HEK293T (cell line): ENCODE measurements around the gene PLTP.

ENCODE experiments used
- CTCF ChIA-PET: fragments of 350-600 bp; formaldehyde crosslinking; extraction: SDS; loops from one replicate; lab custom pipeline; 2021; ENCODE audit warnings: antibody characterized with exemption, inconsistent platforms; lab: Yijun Ruan, JAX
- POLR2A ChIA-PET: fragments of 350-600 bp; formaldehyde crosslinking; extraction: SDS; loops from one replicate; lab custom pipeline; 2020; ENCODE audit warnings: antibody characterized with exemption, inconsistent platforms; lab: Yijun Ruan, JAX
- DNase-seq: peaks from one replicate; pipeline ENCODE4 v3.0.0; 2012; ENCODE audit warnings: mixed read lengths; ENCODE audit errors: extremely low spot score
- ARNT ChIP-seq: fragments of 450-650 bp; IDR thresholded peaks from 2 replicates; pipeline ENCODE4 v1.6.1; 2017; ENCODE audit warnings: mild to moderate bottlenecking
- BHLHE40 ChIP-seq: fragments of 450-650 bp; IDR thresholded peaks from 2 replicates; pipeline ENCODE4 v1.6.1; 2016; ENCODE audit warnings: mild to moderate bottlenecking, moderate library complexity, borderline replicate concordance
- CTBP1 ChIP-seq: fragments of 450-650 bp; IDR thresholded peaks from 2 replicates; pipeline ENCODE4 v1.6.1; 2016; ENCODE audit warnings: borderline replicate concordance
- ELF4 ChIP-seq: fragments of 450-650 bp; IDR thresholded peaks from 2 replicates; pipeline ENCODE4 v1.6.1; 2017; ENCODE audit warnings: antibody characterized with exemption
- FOXA1 ChIP-seq: fragments of 450-650 bp; IDR thresholded peaks from 2 replicates; pipeline ENCODE4 v1.6.1; 2016; ENCODE audit warnings: mild to moderate bottlenecking
- FOXK2 ChIP-seq: fragments of 450-650 bp; IDR thresholded peaks from 2 replicates; pipeline ENCODE4 v1.6.1; 2016; ENCODE audit warnings: mild to moderate bottlenecking
- FOXM1 ChIP-seq: fragments of 450-650 bp; IDR thresholded peaks from 2 replicates; pipeline ENCODE4 v1.6.1; 2017; ENCODE audit warnings: mild to moderate bottlenecking, borderline replicate concordance
- HDGF ChIP-seq: fragments of 450-650 bp; IDR thresholded peaks from 2 replicates; pipeline ENCODE4 v1.6.1; 2017; ENCODE audit warnings: antibody characterized with exemption, borderline replicate concordance
- L3MBTL2 ChIP-seq: fragments of 450-650 bp; conservative IDR thresholded peaks from 2 replicates; pipeline ENCODE4 v1.6.1; 2016; ENCODE audit warnings: mild to moderate bottlenecking
- LEF1 ChIP-seq: fragments of 450-650 bp; IDR thresholded peaks from 2 replicates; pipeline ENCODE4 v1.6.1; 2017; ENCODE audit warnings: mild to moderate bottlenecking, borderline replicate concordance
- NFRKB ChIP-seq: fragments of 450-650 bp; IDR thresholded peaks from 2 replicates; pipeline ENCODE4 v1.6.1; 2016; ENCODE audit warnings: mild to moderate bottlenecking, moderate library complexity
- SP1 ChIP-seq: fragments of 450-650 bp; IDR thresholded peaks from 2 replicates; pipeline ENCODE4 v1.6.1; 2017
- SUZ12 ChIP-seq: fragments of 450-650 bp; IDR thresholded peaks from 2 replicates; pipeline ENCODE4 v1.6.1; 2016; ENCODE audit warnings: mild to moderate bottlenecking
- TARDBP ChIP-seq: fragments of 450-650 bp; IDR thresholded peaks from 2 replicates; pipeline ENCODE4 v1.6.1; 2016
- ZNF384 ChIP-seq: fragments of 450-650 bp; IDR thresholded peaks from 2 replicates; pipeline ENCODE4 v1.6.1; 2016
- TF ChIP-seq, protein P1 (sequence below): fragments of 450-650 bp; IDR thresholded peaks from 2 replicates; pipeline ENCODE4 v1.6.1; 2016

The PLTP gene

DNA sequence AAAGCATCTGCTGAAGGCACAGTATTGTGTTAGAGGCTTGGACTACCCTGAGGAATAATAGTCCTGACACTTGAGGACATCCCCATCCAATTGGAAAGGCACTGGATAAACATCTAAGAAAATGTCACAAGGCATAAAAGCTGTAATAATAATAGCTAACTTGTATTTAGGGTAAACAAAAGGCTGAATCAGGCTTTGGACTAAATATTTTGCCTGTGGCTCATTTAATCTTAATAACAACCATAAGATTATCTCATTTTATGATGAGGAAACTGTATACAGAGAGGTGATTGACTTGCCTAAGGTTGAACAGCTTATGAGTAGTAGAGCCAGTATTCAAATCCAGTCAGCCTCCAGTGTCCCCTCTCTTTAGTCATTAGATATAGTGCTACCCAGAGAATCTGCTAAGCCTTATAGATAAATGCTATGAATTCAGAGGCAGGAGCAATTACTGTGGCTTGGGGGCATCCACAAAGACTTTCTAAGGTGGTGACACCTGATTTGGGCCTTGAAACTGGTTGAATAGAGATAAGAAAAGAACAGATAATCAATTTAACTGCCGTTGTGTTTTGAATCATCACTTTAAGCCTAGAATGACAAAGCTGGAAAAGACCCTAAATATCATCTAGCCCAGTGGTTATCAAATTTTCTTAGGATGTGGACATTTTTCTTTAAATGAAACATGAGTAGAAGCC, 38.4 kb downstream of the PLTP start:
- POLR2A ChIA-PET: interaction anchor here (1.8 kb wide), 1 partner anchor 8 kb away, joined by 7 read pairs; the partner anchor contains the start of gene ZSWIM1
- TF ChIP-seq TARDBP: no peak
- no peak for TF ChIP-seq LEF1
- no peak for TF ChIP-seq ZNF384
- TF ChIP-seq CTBP1: no peak
- TF ChIP-seq ELF4: no peak
- no peak for TF ChIP-seq L3MBTL2
- TF ChIP-seq, protein P1, sequence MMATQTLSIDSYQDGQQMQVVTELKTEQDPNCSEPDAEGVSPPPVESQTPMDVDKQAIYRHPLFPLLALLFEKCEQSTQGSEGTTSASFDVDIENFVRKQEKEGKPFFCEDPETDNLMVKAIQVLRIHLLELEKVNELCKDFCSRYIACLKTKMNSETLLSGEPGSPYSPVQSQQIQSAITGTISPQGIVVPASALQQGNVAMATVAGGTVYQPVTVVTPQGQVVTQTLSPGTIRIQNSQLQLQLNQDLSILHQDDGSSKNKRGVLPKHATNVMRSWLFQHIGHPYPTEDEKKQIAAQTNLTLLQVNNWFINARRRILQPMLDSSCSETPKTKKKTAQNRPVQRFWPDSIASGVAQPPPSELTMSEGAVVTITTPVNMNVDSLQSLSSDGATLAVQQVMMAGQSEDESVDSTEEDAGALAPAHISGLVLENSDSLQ: no peak
- no peak for TF ChIP-seq ARNT
- no peak for TF ChIP-seq HDGF
- TF ChIP-seq SP1: no peak
- no peak for TF ChIP-seq BHLHE40
- no peak for TF ChIP-seq FOXM1
- TF ChIP-seq SUZ12: no peak
- TF ChIP-seq FOXK2: no peak
- no peak for TF ChIP-seq NFRKB
- no peak for TF ChIP-seq FOXA1
- DNase-seq: no peak
- CTCF ChIA-PET: no interaction called here

DNA sequence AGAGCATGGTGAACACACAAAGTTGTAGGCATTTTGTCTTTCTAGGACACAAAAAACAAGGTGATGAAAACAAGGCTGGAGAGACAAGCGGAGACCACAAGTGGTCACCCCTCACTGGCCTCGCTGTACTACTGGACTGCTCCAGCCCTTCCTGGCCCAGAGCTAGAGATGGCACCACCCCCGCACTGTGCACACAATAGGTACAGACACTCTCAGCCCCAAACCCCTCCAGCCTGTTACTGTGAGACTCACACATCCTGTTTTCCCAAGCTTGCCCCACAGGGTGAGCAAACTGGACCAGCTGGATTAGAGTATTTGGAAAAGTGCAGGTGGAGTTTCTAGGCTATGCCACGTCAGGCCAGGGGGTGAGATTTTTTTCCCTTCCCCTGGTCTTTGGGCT, 39.3 kb downstream of the PLTP start:
- CTCF ChIA-PET: no interaction called here
- no peak for DNase-seq
- POLR2A ChIA-PET: interaction anchor here (1.0 to 1.8 kb wide), 2 partner anchors 8 to 16 kb away, joined by 3 to 7 read pairs; partner anchors contain the start of gene ZSWIM1
- no peak for TF ChIP-seq L3MBTL2
- TF ChIP-seq SUZ12: no peak
- TF ChIP-seq BHLHE40: no peak

DNA sequence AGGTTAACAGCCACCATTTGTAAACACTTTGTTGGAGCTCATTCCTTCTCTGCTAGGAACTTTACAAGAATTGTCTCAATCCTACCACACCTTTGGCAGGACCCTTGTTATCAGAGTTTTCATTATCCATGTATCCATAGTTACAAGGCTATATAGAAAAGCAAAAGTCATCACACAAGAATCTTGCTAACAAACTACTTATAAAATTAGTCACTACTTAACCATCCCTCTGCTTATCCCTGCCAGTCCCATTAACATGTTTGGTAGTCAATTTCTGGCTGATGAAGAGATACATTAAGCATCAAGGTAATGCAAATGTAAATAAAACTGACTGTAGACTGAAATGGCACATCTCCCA, 44.2 kb downstream of the PLTP start:
- TF ChIP-seq CTBP1 (no peak), LEF1 (no peak), SUZ12 (no peak), ZNF384 (no peak), ARNT (no peak), BHLHE40 (no peak), FOXK2 (no peak), L3MBTL2 (no peak), ELF4 (no peak), SP1 (no peak), HDGF (no peak), TARDBP (no peak), FOXM1 (no peak)
- TF ChIP-seq, protein P1: no peak
- ChIA-PET POLR2A (interaction anchor here (1.2 kb wide), 1 partner anchor 14 kb away, joined by 8 read pairs; the partner anchor contains the start of gene ZSWIM1), CTCF (interaction anchor here (1.1 kb wide), 1 partner anchor 69 kb away, joined by 3 read pairs; no protein-coding TSS in a partner anchor)
- no peak for DNase-seq

DNA sequence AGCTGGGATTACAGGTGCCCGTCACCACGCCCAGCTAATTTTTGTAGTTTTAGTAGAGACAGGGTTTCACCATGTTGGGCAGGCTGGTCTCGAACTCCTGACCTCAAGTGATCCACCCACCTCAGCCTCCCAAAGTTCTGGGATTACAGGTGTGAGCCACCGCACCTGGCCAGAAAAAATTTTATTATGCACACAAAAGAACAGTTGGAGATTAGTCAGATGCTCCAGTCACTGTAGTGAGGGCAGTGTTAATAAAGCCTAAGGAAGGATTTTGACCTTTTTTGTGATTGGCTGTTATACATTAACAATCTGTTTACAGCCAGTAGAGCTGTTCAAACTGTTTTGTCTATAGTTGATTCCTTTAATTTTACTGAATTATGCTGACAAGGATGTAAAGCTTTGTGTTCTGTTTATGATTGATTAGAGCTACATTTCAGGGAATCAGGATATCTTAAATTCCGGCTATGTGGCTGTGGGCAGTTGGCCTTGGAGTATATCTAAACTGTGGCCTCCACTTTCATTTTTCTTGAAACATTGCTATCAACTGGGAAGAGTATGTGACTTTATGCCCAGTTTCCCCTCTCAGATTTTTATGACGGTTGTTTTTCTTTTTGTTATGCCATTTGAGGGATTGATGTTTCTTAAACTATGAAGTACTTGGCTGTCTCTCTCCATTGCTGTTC, 44.7 kb downstream of the PLTP start:
- CTCF ChIA-PET: interaction anchor here (1.1 kb wide), 1 partner anchor 68 kb away, joined by 3 read pairs; no protein-coding TSS in a partner anchor
- no peak for DNase-seq
- POLR2A ChIA-PET: interaction anchor here (1.2 kb wide), 1 partner anchor 14 kb away, joined by 8 read pairs; the partner anchor contains the start of gene ZSWIM1
- TF ChIP-seq TARDBP: no peak
- TF ChIP-seq NFRKB: no peak
- no peak for TF ChIP-seq LEF1
- TF ChIP-seq, protein P1: no peak
- TF ChIP-seq L3MBTL2: no peak
- TF ChIP-seq ELF4: no peak
- no peak for TF ChIP-seq SUZ12
- no peak for TF ChIP-seq SP1
- TF ChIP-seq ARNT: no peak
- TF ChIP-seq FOXA1: no peak
- no peak for TF ChIP-seq FOXM1
- TF ChIP-seq CTBP1: no peak
- TF ChIP-seq FOXK2: no peak
- TF ChIP-seq ZNF384: no peak
- no peak for TF ChIP-seq BHLHE40
- TF ChIP-seq HDGF: no peak

DNA sequence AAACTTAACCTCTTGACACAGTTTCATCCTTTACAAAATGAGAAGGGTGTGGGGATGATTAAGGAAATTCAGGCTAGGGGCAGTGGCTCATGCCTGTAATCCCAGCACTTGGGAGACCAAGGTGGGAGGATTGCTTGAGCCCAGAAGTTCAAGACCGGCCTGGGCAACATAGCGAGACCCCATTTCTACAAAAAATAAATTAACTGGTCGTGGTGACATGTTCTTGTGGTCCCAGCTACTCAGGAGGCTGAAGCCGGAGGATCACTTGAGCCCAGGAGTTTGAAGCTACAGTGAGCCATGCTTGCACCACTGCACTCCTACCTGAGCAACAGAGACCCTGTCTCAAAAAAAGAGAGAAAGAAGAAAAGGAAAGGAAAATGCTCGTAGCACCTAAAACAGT, 45.5 kb downstream of the PLTP start:
- CTCF ChIA-PET: no interaction called here
- POLR2A ChIA-PET: interaction anchor here (1.2 kb wide), 1 partner anchor 15 kb away, joined by 8 read pairs; the partner anchor contains the start of gene ZSWIM1
- TF ChIP-seq CTBP1 (no peak), SUZ12 (no peak), BHLHE40 (no peak), NFRKB (no peak), HDGF (no peak), ZNF384 (no peak), L3MBTL2 (no peak), ARNT (no peak), FOXK2 (no peak), FOXA1 (no peak)
- TF ChIP-seq, protein P1: no peak
- no peak for DNase-seq
